ENCODE data around the gene ACSL4.
"Not testable (repeated sequence)": the region's sequence is repeated elsewhere in the genome, so short reads cannot be mapped to it uniquely, and the experiment has no call there.

The ACSL4 gene

GRCh38 chrX:109732807-109733612 lies at the start of gene ACSL4:
Gene ACSL4, minus strand, starts transcription at chrX:109733257. Its CDS starts 49,894 bp downstream, at chrX:109683363.
- peak; percentile 84 for DNase-seq (ENCODE audit: low read depth)

DNA sequence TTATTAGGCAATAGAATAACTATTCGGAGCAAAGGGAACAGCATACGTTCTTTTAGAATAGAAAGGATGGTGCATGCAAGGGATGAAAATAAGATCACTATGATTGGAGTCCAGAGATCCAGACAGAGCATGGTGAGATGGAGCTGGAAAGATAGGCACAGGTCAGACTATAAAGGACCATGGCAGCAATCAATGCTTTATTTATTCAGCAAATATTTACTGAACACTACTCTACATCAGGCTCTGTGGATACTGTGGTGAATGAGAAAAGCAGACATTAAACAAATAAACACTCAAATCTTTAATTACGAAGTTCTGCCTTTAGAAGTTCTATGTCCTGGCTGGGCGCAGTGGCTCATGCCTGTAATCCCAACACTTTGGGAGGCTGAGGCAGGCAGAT lies 44.7 kb upstream of the ACSL4 start:
- no peak for DNase-seq (ENCODE audit: low read depth)

GRCh38 chrX:109776986-109777385 lies 43.9 kb upstream of the ACSL4 start:
- DNase-seq (ENCODE audit: low read depth) = no peak

- no peak for DNase-seq (ENCODE audit: low read depth)
These were observed 43.4 kb upstream of the ACSL4 start for GRCh38 chrX:109776432-109776831.

DNA sequence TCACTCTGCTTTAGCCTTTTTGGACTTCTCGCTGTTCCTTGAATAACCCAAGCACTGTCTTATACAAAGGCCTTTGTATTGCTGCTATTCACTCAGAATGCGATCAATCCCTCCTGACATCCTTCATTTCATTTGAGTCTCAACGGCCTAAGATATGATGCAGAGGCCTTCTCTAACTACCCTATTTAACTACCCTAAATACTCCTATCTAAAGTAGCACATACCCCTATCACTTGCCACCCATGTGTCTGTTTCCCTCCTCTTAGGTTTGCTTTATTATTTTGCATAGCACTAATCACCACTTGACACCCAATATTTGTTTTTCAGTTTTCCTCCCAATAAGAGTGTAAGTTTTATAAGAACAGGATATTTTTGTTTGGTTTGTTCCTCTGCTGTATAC lies 42.3 kb upstream of the ACSL4 start:
- no peak for DNase-seq (ENCODE audit: low read depth)

DNA sequence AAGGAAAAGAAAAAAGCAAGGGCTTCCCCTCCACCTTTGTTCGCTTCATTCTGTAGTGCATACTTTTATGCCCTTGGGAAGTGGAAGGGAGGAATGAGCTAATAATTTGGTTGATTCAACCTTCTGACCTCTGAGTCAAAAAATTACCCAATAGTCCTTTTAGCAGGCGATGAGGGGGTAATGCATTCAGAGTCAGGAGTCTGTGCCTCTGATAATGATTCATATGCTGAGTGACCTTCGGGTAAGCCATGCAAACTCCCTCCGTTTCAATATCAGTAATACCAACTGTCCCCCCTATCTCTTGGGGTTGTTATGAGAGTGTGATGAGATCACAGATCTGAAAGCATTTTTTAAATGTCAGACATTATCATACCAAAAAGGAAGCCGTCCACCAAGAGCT lies 41.6 kb upstream of the ACSL4 start:
- peak; percentile 86 for DNase-seq (ENCODE audit: low read depth)

- DNase-seq (ENCODE audit: low read depth) = no peak
These were observed 41.1 kb upstream of the ACSL4 start for GRCh38 chrX:109774136-109774535.

DNA sequence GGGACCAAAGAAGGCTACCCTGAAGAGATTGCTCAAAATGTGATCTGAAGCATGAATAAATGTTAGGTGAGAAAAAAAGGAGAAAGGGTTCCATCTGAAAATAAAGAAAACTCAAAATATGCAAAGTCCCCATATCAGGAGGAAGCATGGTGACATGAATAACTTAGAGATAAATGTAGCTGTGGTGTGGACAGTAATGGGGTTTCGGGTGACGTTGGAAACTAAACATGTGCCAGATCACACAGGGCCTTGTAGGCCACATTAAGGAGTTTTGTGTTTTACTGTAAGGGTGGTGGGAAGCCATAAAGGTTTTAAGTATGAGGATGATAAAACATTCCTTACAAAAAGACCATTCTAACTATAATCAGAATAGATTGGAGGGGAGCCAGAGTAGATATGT lies 40.3 kb upstream of the ACSL4 start:
- no peak for DNase-seq (ENCODE audit: low read depth)

DNA sequence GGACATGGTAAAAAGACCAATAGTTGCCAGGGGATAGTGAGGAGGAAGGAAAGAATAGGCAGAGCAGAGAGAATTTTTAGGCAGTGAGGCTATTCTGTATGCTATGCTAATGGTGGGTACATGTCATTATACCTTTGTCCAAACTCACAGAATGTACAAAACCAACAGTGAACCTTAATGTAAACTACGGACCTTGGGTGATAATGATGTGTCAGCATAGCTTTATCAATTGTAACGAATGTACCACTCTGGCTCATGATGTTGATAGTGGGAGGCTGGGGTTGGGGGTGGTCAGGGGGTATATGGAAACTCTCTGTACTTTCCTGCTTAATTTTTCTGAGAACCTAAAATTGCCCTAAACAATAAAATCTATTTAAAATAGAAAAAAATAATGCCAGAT lies 37.7 kb upstream of the ACSL4 start:
- DNase-seq (ENCODE audit: low read depth) = no peak

DNA sequence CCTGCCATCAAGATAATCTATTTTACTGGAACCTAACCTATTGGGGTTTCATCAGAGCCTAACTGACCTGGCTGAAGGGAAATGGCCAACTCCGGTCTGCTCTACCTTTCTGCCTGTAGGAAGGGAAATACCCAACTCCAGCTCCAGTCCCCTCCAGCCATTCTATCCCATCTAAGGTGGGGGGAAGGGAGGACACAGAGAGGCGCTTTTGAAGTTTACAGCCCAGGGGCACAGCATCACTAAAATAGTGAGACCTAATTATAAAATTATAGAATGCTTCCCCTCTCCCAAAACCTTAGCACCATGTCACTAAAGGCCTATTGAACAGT lies 27.8 kb upstream of the ACSL4 start:
- DNase-seq (ENCODE audit: low read depth) = no peak

DNA sequence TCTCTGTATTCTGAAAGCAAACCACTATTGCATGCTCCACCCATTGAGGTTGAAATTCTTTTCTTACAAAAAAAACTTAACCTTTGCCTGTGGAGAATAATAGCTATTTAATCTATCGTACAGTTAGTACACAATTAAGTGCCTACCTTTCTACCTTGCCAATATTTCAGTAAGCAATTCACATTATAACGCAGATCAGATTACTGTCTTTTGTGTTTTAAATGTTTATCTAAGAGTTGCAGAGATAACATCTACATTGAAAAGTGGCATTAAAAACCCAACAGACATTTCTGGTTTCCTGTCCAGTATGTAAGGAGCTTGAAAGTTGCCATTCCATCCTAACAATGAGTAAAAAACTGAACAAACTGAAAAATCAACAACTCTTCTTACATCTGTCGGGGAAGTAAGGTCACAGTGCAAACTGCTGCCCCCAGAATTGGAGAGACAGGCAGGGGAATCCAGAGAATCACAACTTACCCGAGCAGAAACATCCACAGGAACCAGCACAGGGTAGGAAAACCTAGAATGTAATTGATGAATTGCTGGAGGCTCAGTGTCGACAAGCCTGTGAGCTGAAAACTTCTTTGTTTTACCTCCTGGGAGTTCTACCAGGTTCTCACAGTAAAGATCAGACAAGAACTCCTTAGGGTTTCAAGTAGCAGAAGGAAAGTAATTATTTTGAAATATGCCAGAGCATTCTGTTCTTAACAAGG lies 27.3 kb upstream of the ACSL4 start:
- no peak for DNase-seq (ENCODE audit: low read depth)

GRCh38 chrX:109753256-109753655 lies 20.2 kb upstream of the ACSL4 start:
- DNase-seq (ENCODE audit: low read depth) = no peak

DNA sequence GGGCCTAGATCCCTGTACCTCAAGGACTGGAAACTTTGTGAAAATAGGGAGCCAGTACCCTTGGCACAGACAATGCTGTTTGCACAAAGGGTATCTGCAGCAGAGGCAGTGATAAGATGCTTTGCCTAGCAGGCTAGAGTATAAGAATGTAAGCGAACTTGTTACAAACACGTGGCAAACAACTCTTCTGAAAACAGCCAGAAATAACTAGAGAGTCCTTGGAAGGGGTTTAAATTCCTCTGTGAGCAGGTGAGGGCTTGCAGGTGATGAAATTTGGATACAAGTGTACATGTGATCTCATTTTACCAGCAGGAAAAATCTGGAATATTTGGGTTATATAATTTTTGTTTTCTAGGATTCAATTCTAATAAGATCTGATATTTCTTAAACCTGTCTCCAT lies 18.6 kb upstream of the ACSL4 start:
- DNase-seq (ENCODE audit: low read depth) = no peak

DNA sequence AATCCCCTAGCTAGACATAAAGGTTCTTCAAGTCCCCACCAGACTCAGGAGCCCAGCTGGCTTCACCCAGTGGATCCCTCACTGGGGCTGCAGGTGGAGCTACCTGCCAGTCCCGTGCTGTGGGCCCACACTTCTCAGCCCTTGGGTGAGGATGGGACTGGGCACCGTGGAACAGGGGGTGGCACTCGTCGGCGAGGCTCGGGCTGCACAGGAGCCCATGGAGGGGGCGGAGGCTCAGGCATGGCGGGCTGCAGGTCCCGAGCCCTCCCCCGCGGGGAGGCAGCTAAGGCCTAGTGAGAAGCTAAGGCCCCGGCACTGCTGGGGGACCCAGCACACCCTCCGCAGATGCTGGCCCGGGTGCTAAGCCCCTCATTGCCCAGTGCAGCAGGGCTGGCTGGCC lies 16.1 kb upstream of the ACSL4 start:
- no peak for DNase-seq (ENCODE audit: low read depth)

- DNase-seq (ENCODE audit: low read depth) = no peak
These were observed 14.6 kb upstream of the ACSL4 start for GRCh38 chrX:109747681-109748080.

DNA sequence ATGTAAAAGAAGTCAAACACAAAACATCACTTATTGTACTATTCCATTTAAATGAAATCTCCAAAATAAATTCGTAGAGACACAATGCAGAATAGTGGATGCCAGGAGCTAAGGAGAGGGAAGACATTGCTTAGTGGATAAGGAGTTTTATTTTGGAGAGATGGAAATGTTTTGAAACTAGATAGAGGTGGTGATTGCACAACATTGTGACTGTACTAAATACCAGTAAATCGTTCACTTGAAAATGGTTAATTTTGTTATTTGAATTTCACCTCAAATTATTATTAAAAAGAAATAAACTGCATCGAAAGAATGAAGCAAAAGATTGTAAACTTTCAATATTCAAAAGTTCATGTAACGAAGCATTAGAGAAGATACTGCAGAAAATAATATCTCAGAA lies 9.7 kb upstream of the ACSL4 start:
- DNase-seq (ENCODE audit: low read depth) = no peak

DNA sequence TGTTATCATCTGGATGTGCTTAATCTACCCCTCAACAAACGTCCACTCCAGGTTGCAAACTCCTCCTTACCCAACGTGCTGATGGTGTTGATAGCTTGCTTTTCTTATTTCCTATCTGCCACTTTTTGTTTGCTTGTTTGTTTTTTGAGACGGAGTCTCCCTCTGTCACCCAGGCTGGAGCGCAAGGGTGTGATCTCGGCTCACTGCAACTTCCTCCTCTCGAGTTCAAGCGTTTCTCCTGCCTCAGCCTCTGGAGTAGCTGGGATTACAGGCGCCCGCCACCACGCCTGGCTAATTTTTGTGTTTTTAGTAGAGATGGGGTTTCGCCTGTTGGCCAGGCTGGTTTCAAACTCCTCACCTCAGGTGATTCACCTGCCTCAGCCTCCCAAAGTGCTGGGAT lies 7.8 kb upstream of the ACSL4 start:
- not testable (repeated sequence) for DNase-seq (ENCODE audit: low read depth)

DNA sequence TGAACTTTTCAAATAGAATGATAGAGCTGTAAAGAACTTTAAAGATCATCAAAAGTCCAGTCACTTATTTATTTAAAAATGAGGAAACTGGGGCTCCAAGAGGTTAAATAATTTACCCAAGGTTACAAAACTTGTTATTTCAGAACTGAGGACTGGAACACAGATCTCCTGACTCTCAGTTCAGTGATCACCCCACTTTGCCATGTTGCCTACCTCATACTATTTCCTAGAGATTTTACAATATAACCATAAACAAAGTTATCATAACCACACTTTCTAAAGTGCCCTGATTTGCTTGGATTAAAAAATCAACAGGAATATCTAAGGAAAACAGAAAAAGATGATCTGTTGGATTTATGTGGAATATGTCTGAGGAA lies 7.4 kb upstream of the ACSL4 start:
- DNase-seq (ENCODE audit: low read depth) = no peak

- DNase-seq (ENCODE audit: low read depth) = peak; percentile 13
These were observed 6.8 kb upstream of the ACSL4 start for GRCh38 chrX:109739625-109740432.

DNA sequence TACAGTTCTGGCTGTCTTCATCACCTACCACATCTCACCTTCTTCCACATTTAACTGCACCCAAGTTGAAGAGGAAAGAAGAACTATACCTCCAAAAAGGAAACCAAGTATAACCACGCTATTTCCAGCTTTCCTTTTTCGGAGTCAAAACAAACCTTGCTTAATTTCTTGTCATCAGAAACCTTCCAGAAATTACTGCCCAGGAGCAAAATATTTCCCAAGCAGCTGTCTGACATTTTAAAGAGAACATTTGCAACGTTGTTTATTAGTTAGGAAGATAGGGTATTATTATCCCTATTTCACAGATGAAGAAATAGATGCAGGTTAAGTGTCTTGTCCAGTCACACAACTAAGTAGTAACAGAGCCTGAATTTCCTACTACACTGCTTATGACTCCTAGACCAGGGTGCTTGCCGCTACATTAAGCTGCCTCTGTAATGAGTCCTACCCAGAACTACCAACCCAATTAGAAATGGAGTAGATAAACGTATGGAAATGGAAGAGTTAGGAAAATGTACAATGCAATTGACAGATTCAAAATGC lies 2.2 kb upstream of the ACSL4 start:
- DNase-seq (ENCODE audit: low read depth) = no peak

DNA sequence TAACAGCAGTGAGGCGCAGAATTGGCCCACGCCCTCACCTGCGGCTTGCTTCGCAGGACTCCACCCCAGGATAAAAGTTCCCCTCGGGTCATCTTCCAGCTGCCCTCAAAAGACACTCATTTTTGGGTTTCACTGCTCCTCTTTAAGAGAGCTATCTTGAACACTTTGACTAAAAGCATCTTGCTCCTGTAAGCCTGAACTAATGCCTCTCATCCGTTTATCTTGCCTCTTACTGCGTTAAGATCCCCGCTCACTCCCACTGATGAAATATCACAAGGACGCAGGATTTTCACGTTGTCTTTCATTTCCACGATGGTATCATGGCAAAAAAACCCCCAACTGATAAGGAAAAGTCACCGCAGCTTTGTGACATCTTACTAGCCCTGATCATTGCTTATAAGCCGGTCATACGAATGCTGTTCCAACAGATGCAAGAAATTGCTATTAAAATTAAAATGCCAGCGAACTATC lies 591 bp upstream of the ACSL4 start:
- DNase-seq (ENCODE audit: low read depth) = no peak

GRCh38 chrX:109732017-109732801 lies 848 bp downstream of the ACSL4 start:
- peak; percentile 82 for DNase-seq (ENCODE audit: low read depth)
